ENCODE results near the gene C16orf90. TPM values are rescaled to one million over a fixed set of nuclear protein-coding genes. Genes with fewer than 3 reads are reported as not detected.

Gene C16orf90
- total RNA-seq, 4 donors from 2014 or later = not detected

GRCh38 chr16:3520413-3520812 is 25.1 kb upstream of the C16orf90 start:
- TF ChIP-seq CTCF (IDR thresholded peaks at IDR 0.05; ENCODE audit: low read depth) = no peak

- TF ChIP-seq CTCF (IDR thresholded peaks at IDR 0.05; ENCODE audit: low read depth) = no peak
Observed at GRCh38 chr16:3519581-3519980, 24.3 kb upstream of the C16orf90 start.

DNA sequence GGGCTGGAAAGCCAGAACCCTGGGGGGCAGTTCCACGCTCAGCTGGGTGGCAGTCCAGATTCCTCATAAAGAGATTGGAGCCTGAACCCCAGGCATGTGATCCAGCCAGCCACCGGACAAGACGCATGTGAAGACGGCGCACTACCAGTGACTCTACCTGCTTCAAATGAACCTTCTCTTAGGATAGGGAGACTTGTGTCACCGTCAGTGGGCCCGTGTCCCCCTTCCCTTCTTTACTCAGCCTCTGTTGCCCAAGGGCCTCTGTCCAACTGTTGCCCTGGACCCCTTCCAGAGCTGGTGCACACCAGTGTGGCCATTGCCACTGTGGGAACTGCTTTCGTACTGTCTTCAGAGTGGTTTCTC is 23.7 kb upstream of the C16orf90 start:
- TF ChIP-seq CTCF (IDR thresholded peaks at IDR 0.05; ENCODE audit: low read depth) = no peak

- TF ChIP-seq CTCF (IDR thresholded peaks at IDR 0.05; ENCODE audit: low read depth) = no peak
Observed at GRCh38 chr16:3518292-3518985, 23.1 kb upstream of the C16orf90 start.

GRCh38 chr16:3515897-3516296 is 20.6 kb upstream of the C16orf90 start:
- TF ChIP-seq CTCF (IDR thresholded peaks at IDR 0.05; ENCODE audit: low read depth) = no peak

- no peak for TF ChIP-seq CTCF (IDR thresholded peaks at IDR 0.05; ENCODE audit: low read depth)
Observed at GRCh38 chr16:3514621-3515020, 19.3 kb upstream of the C16orf90 start.

DNA sequence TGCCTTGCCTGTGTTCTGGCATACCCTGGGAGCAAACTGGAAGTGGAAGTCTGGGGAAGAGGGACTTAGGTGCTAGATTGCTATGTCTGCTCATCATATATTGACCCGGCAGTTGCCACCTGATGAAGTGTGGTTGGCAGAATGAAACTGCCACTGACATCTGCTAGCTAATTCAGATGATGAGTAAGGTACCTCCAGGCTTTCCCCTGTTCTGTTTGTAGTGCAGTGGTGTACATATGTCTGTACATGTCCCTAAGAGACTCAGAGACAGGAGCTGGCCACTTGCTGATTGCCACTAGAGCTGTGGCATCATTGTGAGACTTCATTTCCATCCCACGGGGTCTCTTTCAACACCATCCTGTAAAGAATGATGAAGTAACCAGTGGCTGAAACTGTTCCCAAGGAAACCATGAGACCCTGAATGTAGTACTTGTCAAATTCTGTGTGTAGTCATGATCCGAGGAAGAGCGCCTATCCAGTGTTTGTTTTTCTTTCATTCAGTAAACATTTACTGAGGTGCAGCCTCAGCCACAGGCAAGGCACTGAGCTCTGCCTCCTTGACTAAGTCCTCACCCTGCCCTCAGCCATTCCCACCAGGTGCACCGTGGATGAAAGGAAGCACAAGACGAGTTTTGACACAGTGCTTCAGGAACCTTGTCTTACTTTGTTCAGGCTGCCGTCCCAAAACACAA is 18.7 kb upstream of the C16orf90 start:
- no peak for TF ChIP-seq CTCF (IDR thresholded peaks at IDR 0.05; ENCODE audit: low read depth)
